ENCODE data around the gene AQP2.

Gene AQP2

DNA sequence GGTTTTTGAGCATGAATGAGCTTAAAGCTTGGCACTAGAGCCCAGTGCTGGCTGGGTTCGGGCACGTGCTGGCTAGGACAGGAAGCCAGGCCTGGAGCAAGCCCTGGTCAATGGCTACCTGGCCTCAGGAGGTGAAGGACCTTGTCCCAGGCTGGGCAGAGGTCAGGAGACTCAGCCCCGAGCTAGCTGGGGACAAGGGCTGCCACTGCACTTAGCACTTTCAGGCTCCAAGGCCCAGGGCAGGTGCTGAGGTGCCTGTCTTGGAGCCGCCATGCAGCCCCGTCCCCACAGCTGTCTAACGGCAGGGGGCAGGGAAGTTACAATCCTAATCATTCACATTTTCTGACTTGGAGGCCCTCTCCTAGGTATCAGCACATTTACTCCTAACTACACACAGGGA is 17.9 kb downstream of the AQP2 start:
- peaks cover 1% of the 10 kb centered on the region for H3K27me3 ChIP-seq (replicated peaks; ENCODE audit: control insufficient read depth, insufficient read depth, low read length)
- no peak overlapping the region for H3K4me3 ChIP-seq (replicated peaks; ENCODE audit: low read depth, low read length)
- TF ChIP-seq, protein P1, sequence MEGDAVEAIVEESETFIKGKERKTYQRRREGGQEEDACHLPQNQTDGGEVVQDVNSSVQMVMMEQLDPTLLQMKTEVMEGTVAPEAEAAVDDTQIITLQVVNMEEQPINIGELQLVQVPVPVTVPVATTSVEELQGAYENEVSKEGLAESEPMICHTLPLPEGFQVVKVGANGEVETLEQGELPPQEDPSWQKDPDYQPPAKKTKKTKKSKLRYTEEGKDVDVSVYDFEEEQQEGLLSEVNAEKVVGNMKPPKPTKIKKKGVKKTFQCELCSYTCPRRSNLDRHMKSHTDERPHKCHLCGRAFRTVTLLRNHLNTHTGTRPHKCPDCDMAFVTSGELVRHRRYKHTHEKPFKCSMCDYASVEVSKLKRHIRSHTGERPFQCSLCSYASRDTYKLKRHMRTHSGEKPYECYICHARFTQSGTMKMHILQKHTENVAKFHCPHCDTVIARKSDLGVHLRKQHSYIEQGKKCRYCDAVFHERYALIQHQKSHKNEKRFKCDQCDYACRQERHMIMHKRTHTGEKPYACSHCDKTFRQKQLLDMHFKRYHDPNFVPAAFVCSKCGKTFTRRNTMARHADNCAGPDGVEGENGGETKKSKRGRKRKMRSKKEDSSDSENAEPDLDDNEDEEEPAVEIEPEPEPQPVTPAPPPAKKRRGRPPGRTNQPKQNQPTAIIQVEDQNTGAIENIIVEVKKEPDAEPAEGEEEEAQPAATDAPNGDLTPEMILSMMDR (IDR thresholded peaks at IDR 0.05; ENCODE audit: insufficient read depth, low read length, poor library complexity, severe bottlenecking): no peak
- H3K36me3 ChIP-seq (ENCODE audit: control insufficient read depth, insufficient read depth, low read length): no peaks in the 10 kb centered on the region
- no peak for DNase-seq (ENCODE audit: extremely low read depth, insufficient read length)

GRCh38 chr12:49969027-49969426 is 18.5 kb downstream of the AQP2 start:
- Histone ChIP-seq H3K27me3 (replicated peaks; ENCODE audit: control insufficient read depth, insufficient read depth, low read length) (peaks cover 1% of the 10 kb centered on the region), H3K4me3 (replicated peaks; ENCODE audit: low read depth, low read length) (no peak overlapping the region), H3K36me3 (ENCODE audit: control insufficient read depth, insufficient read depth, low read length) (no peaks in the 10 kb centered on the region)
- DNase-seq (ENCODE audit: extremely low read depth, insufficient read length): no peak
- TF ChIP-seq, protein P1 (IDR thresholded peaks at IDR 0.05; ENCODE audit: insufficient read depth, low read length, poor library complexity, severe bottlenecking): no peak

GRCh38 chr12:49969651-49970429 is 19.3 kb downstream of the AQP2 start:
- TF ChIP-seq, protein P1 (IDR thresholded peaks at IDR 0.05; ENCODE audit: insufficient read depth, low read length, poor library complexity, severe bottlenecking): no peak
- Histone ChIP-seq H3K36me3 (ENCODE audit: control insufficient read depth, insufficient read depth, low read length) (no peaks in the 10 kb centered on the region), H3K4me3 (replicated peaks; ENCODE audit: low read depth, low read length) (no peak overlapping the region), H3K27me3 (replicated peaks; ENCODE audit: control insufficient read depth, insufficient read depth, low read length) (peaks cover 1% of the 10 kb centered on the region)
- no peak for DNase-seq (ENCODE audit: extremely low read depth, insufficient read length)

- Histone ChIP-seq H3K36me3 (ENCODE audit: control insufficient read depth, insufficient read depth, low read length) (no peaks in the 10 kb centered on the region), H3K27me3 (replicated peaks; ENCODE audit: control insufficient read depth, insufficient read depth, low read length) (peaks cover 1% of the 10 kb centered on the region), H3K4me3 (replicated peaks; ENCODE audit: low read depth, low read length) (no peak overlapping the region)
- DNase-seq (ENCODE audit: extremely low read depth, insufficient read length): no peak
- TF ChIP-seq, protein P1 (IDR thresholded peaks at IDR 0.05; ENCODE audit: insufficient read depth, low read length, poor library complexity, severe bottlenecking): no peak
Measured at GRCh38 chr12:49970658-49971057, 20.1 kb downstream of the AQP2 start.

- no peak overlapping the region for H3K4me3 ChIP-seq (replicated peaks; ENCODE audit: low read depth, low read length)
- H3K36me3 ChIP-seq (ENCODE audit: control insufficient read depth, insufficient read depth, low read length): no peaks in the 10 kb centered on the region
- peaks cover 1% of the 10 kb centered on the region for H3K27me3 ChIP-seq (replicated peaks; ENCODE audit: control insufficient read depth, insufficient read depth, low read length)
Measured at GRCh38 chr12:49971141-49971540, 20.6 kb downstream of the AQP2 start.

More at GRCh38 chr12:49971141-49971540, 20.6 kb downstream of the AQP2 start:
- no peak for DNase-seq (ENCODE audit: extremely low read depth, insufficient read length)
- TF ChIP-seq, protein P1 (IDR thresholded peaks at IDR 0.05; ENCODE audit: insufficient read depth, low read length, poor library complexity, severe bottlenecking): no peak

Measured in GM06990 (cell line).